ENCODE measurements around the gene IQGAP3.

Gene IQGAP3

DNA sequence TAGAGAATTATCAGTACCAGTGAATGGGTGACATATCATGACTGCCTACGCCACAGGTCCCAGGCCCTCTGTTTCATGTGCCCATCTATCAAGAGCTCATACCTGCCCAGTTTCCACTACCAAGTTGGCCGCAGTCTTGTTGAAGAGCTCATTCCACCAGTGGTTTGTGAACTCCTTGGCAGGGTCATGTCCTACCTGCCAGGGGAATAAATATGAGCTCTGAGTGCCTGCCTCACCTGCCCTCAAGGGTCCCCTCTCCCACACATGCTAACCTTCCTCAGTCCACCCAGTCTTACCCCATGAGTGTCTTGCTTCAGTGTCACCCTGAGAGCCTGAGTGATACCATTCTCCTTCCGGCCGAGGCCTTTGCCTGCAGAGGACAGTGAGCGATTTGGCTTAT is 25.8 kb upstream of the IQGAP3 start:
- Histone ChIP-seq H3K27ac (no peak overlapping the region), H3K36me3 (replicated peaks) (peaks cover 43% of the 10 kb centered on the region), H3K27me3 (replicated peaks) (no peaks in the 10 kb centered on the region), H3K4me3 (ENCODE audit: low read depth, low read length) (no peak overlapping the region)
- in situ Hi-C loops (cut with HindIII; ENCODE audit: low pct_ligation_motif_present, low sequenced_read_pairs), result no loop called here
- DNase-seq, result no peak
- TF ChIP-seq, protein P1, sequence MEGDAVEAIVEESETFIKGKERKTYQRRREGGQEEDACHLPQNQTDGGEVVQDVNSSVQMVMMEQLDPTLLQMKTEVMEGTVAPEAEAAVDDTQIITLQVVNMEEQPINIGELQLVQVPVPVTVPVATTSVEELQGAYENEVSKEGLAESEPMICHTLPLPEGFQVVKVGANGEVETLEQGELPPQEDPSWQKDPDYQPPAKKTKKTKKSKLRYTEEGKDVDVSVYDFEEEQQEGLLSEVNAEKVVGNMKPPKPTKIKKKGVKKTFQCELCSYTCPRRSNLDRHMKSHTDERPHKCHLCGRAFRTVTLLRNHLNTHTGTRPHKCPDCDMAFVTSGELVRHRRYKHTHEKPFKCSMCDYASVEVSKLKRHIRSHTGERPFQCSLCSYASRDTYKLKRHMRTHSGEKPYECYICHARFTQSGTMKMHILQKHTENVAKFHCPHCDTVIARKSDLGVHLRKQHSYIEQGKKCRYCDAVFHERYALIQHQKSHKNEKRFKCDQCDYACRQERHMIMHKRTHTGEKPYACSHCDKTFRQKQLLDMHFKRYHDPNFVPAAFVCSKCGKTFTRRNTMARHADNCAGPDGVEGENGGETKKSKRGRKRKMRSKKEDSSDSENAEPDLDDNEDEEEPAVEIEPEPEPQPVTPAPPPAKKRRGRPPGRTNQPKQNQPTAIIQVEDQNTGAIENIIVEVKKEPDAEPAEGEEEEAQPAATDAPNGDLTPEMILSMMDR (IDR thresholded peaks at IDR 0.05; ENCODE audit: low read depth, low read length, missing control alignments), result no peak

DNA sequence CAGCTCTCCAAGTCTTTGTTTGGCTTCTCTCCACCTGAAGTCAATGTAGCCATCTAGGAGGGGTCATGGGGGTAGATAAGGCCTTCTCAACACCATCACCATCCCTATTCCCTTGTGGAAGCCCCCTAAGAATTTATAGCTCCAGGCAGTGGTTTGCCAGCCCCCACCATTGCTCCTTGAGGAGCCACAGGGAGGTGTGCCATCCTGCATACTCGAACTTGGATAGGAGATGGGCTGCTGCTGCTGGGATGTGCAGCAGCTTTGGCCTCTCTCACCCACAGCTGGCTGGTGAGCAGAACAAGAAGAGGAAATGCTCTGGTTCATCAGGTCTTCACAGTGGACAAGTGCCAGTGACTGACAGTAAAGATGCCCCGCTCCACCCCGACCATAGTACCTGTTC is 24.1 kb upstream of the IQGAP3 start:
- no peaks in the 10 kb centered on the region for H3K27me3 ChIP-seq (replicated peaks)
- H3K36me3 ChIP-seq (replicated peaks), result peaks cover 46% of the 10 kb centered on the region
- no peak overlapping the region for H3K27ac ChIP-seq
- H3K4me3 ChIP-seq (ENCODE audit: low read depth, low read length), result no peak overlapping the region
- no peak for DNase-seq
- in situ Hi-C loops (cut with HindIII; ENCODE audit: low pct_ligation_motif_present, low sequenced_read_pairs), result no loop called here
- TF ChIP-seq, protein P1 (IDR thresholded peaks at IDR 0.05; ENCODE audit: low read depth, low read length, missing control alignments), result no peak

DNA sequence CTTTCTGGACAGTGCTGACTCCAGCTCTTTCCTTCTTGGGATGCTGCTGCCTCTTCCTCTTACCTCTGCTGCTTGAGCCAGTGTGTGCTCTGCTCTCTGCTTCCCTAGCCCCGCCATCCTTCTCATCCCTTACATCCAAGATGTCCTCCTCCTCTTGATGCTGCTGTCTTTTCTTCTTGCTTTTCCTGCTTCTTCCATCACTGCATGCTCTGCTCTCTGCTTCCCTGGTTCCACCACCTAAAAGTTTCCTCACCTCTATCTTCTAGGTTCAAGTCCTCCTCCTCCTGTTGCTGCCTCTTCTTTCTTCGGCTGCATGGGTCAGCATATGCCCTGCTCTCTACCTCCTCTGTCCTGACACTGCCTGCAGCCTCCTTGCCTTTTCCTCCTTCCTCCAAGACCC is 22.7 kb upstream of the IQGAP3 start:
- H3K4me3 ChIP-seq (ENCODE audit: low read depth, low read length), result no peak overlapping the region
- no peak for DNase-seq
- H3K36me3 ChIP-seq (replicated peaks), result peaks cover 46% of the 10 kb centered on the region
- TF ChIP-seq, protein P1 (IDR thresholded peaks at IDR 0.05; ENCODE audit: low read depth, low read length, missing control alignments), result no peak
- no peak overlapping the region for H3K27ac ChIP-seq
- in situ Hi-C loops (cut with HindIII; ENCODE audit: low pct_ligation_motif_present, low sequenced_read_pairs), result no loop called here
- H3K27me3 ChIP-seq (replicated peaks), result no peaks in the 10 kb centered on the region

DNA sequence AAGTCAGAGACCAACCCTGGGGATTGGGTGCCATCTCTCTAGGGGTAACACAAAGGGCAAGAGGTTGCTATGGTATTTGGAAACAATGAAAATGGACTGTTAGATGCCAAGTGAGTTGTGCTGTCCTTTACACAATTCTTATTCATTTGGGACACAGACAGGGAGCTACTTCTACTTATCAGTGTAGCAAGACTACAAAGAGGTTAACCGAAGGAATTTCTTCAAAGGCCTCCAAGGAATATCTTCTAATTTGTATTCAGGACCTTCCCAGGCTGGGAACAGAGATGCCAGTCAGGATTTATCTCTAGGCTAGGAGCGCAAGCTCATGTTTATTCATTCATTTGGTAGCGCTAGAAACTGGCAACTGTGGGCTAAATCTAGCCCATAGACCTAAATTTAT is 21.8 kb upstream of the IQGAP3 start:
- DNase-seq, result no peak
- TF ChIP-seq, protein P1 (IDR thresholded peaks at IDR 0.05; ENCODE audit: low read depth, low read length, missing control alignments), result no peak
- no peaks in the 10 kb centered on the region for H3K27me3 ChIP-seq (replicated peaks)
- peaks cover 46% of the 10 kb centered on the region for H3K36me3 ChIP-seq (replicated peaks)
- in situ Hi-C loops (cut with HindIII; ENCODE audit: low pct_ligation_motif_present, low sequenced_read_pairs), result no loop called here
- H3K27ac ChIP-seq, result no peak overlapping the region
- no peak overlapping the region for H3K4me3 ChIP-seq (ENCODE audit: low read depth, low read length)

DNA sequence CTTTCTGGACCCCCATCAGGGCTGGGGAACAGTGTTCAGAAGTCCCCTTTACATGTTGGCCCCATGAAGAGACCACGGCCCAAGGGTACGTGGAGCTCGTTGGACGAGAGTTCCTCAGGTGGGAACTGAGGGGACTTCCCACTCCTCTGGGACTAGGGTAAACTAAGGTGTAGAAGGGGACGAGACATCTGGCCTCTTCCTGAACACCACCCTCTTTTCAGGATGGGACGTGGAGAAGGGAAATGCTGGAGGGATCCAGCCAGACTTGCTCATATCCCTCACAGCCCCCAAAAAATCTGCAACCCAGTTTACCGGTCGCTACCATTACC is 21.3 kb upstream of the IQGAP3 start:
- TF ChIP-seq, protein P1 (IDR thresholded peaks at IDR 0.05; ENCODE audit: low read depth, low read length, missing control alignments), result no peak
- no peak for DNase-seq
- H3K4me3 ChIP-seq (ENCODE audit: low read depth, low read length), result no peak overlapping the region
- no peaks in the 10 kb centered on the region for H3K27me3 ChIP-seq (replicated peaks)
- no peak overlapping the region for H3K27ac ChIP-seq
- peaks cover 42% of the 10 kb centered on the region for H3K36me3 ChIP-seq (replicated peaks)
- in situ Hi-C loops (cut with HindIII; ENCODE audit: low pct_ligation_motif_present, low sequenced_read_pairs), result no loop called here

DNA sequence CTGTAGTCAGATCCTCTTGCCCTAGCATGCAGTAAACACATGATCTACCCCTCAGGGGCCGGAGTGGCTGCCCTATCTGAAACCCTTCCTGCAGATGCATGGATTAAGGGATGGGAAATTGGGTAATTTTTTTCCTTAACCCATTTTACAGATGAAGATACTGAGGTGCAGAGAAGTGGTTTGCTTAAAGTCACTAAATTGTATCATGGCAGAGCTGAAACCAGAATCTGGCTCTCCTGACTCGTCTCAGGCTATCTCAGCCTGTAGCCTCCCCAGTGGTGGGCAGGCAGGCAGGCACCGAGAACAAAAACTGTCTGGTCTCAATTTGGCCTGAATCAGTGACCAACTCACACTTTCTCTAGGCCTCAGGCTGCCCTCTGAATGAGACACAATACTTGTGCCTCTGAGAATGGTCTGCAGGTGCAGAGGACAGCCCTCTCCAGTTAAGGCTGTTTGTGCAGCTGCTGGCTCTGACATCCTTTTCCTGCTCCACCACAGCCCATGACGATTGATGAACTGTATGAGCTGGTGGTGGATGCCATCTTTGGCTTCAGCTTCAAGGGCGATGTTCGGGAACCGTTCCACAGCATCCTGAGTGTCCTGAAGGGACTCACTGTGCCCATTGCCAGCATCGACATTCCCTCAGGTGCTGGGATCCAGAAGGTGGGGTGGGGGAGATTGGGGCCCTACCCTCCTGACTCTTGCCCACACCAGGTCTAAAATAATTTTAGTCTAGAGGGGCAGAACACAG is 20.7 kb upstream of the IQGAP3 start:
- no peak for DNase-seq
- no peaks in the 10 kb centered on the region for H3K27me3 ChIP-seq (replicated peaks)
- TF ChIP-seq, protein P1 (IDR thresholded peaks at IDR 0.05; ENCODE audit: low read depth, low read length, missing control alignments), result no peak
- H3K27ac ChIP-seq, result no peak overlapping the region
- peaks cover 37% of the 10 kb centered on the region for H3K36me3 ChIP-seq (replicated peaks)
- in situ Hi-C loops (cut with HindIII; ENCODE audit: low pct_ligation_motif_present, low sequenced_read_pairs), result no loop called here
- H3K4me3 ChIP-seq (ENCODE audit: low read depth, low read length), result no peak overlapping the region

All from brain microvascular endothelial cell (primary cell).